ENCODE data around the gene KIAA0040.

Gene KIAA0040

DNA sequence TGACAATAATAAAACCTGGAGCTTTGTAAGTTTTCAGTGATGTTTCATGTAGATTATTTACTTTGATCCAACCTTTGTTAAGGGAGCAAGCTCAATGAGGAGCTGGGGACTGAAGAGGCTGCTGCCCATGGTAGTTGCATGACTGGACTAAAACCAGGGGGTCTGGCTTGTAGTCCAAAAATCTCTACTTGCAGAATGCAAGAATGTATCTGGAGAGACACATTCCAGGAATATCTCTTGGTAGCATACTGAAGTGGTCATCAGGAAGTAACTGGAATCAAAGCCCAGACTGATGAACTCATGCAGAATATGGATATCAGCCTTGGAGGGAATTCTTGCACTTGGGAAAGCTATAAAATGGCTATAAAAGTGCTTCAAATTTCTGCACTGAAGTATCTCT, 5.8 kb upstream of the KIAA0040 start:
- no peak overlapping the region for H3K4me2 ChIP-seq (ENCODE audit: low read depth, low read length, poor library complexity, severe bottlenecking)

DNA sequence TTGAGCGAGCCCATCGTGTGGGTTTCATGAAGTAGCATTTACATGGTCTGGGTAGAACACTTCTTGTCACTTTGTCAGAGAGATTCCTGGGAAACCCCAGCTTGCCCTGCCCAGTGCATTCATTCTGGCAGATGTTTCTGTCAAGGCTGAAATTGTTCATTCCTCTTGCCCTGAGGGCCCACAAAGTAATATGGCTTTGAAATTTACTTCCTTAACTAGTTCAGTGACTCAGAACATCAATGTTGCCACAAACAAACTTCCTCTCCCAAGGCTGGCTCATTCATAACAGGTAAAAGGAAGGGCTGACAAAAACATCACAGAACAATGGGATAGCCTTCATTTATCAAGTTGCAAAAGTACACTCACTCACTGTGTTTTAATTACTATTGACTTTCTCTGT, 5.0 kb upstream of the KIAA0040 start:
- H3F3A ChIP-seq (ENCODE audit: low read depth) = no peaks in the 10 kb centered on the region
- H3K9me3 ChIP-seq (ENCODE audit: insufficient read depth, low read depth, low read length) = no peaks in the 10 kb centered on the region
- TF ChIP-seq, protein P1, sequence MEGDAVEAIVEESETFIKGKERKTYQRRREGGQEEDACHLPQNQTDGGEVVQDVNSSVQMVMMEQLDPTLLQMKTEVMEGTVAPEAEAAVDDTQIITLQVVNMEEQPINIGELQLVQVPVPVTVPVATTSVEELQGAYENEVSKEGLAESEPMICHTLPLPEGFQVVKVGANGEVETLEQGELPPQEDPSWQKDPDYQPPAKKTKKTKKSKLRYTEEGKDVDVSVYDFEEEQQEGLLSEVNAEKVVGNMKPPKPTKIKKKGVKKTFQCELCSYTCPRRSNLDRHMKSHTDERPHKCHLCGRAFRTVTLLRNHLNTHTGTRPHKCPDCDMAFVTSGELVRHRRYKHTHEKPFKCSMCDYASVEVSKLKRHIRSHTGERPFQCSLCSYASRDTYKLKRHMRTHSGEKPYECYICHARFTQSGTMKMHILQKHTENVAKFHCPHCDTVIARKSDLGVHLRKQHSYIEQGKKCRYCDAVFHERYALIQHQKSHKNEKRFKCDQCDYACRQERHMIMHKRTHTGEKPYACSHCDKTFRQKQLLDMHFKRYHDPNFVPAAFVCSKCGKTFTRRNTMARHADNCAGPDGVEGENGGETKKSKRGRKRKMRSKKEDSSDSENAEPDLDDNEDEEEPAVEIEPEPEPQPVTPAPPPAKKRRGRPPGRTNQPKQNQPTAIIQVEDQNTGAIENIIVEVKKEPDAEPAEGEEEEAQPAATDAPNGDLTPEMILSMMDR (conservative IDR thresholded peaks at IDR 0.05; ENCODE audit: low read length) = no peak
- TF ChIP-seq EZH2phosphoT487 (IDR thresholded peaks at IDR 0.05; ENCODE audit: borderline replicate concordance) = no peak
- H3K9ac ChIP-seq (ENCODE audit: low read depth, low read length, poor library complexity, severe bottlenecking) = no peak overlapping the region
- H3K4me1 ChIP-seq (ENCODE audit: insufficient read depth, low read length, poor library complexity, severe bottlenecking) = peaks cover 44% of the 10 kb centered on the region
- H3K9me2 ChIP-seq (replicated peaks; ENCODE audit: low read depth, low read length) = no peaks in the 10 kb centered on the region
- H2AFZ ChIP-seq (ENCODE audit: low read length) = no peak overlapping the region
- no peaks in the 10 kb centered on the region for H3K36me3 ChIP-seq (ENCODE audit: insufficient read depth, low read length)
- no peaks in the 10 kb centered on the region for H4K20me1 ChIP-seq (ENCODE audit: insufficient read depth, low read length, poor library complexity, severe bottlenecking)
- H3K27me3 ChIP-seq (ENCODE audit: insufficient read depth, low read length, poor library complexity, severe bottlenecking) = no peaks in the 10 kb centered on the region
- H3K79me2 ChIP-seq (ENCODE audit: insufficient read depth, low read length) = no peaks in the 10 kb centered on the region
- peak overlapping the region; percentile 8 for H3K4me2 ChIP-seq (ENCODE audit: low read depth, low read length, poor library complexity, severe bottlenecking)
- no peak overlapping the region for H3K4me3 ChIP-seq (ENCODE audit: low read length, poor library complexity, severe bottlenecking)

More for the DNA sequence above, 5.8 kb upstream of the KIAA0040 start:
- no peaks in the 10 kb centered on the region for H3K36me3 ChIP-seq (ENCODE audit: insufficient read depth, low read length)
- H3K9me2 ChIP-seq (replicated peaks; ENCODE audit: low read depth, low read length) = no peaks in the 10 kb centered on the region
- TF ChIP-seq, protein P1 (conservative IDR thresholded peaks at IDR 0.05; ENCODE audit: low read length) = no peak
- no peak for TF ChIP-seq EZH2phosphoT487 (IDR thresholded peaks at IDR 0.05; ENCODE audit: borderline replicate concordance)
- no peak overlapping the region for H2AFZ ChIP-seq (ENCODE audit: low read length)
- no peaks in the 10 kb centered on the region for H3K79me2 ChIP-seq (ENCODE audit: insufficient read depth, low read length)
- H4K20me1 ChIP-seq (ENCODE audit: insufficient read depth, low read length, poor library complexity, severe bottlenecking) = no peaks in the 10 kb centered on the region
- no peak overlapping the region for H3K9ac ChIP-seq (ENCODE audit: low read depth, low read length, poor library complexity, severe bottlenecking)
- no peak overlapping the region for H3K4me3 ChIP-seq (ENCODE audit: low read length, poor library complexity, severe bottlenecking)
- no peaks in the 10 kb centered on the region for H3K27me3 ChIP-seq (ENCODE audit: insufficient read depth, low read length, poor library complexity, severe bottlenecking)
- peaks cover 40% of the 10 kb centered on the region for H3K4me1 ChIP-seq (ENCODE audit: insufficient read depth, low read length, poor library complexity, severe bottlenecking)
- no peaks in the 10 kb centered on the region for H3F3A ChIP-seq (ENCODE audit: low read depth)
- H3K9me3 ChIP-seq (ENCODE audit: insufficient read depth, low read depth, low read length) = no peaks in the 10 kb centered on the region

DNA sequence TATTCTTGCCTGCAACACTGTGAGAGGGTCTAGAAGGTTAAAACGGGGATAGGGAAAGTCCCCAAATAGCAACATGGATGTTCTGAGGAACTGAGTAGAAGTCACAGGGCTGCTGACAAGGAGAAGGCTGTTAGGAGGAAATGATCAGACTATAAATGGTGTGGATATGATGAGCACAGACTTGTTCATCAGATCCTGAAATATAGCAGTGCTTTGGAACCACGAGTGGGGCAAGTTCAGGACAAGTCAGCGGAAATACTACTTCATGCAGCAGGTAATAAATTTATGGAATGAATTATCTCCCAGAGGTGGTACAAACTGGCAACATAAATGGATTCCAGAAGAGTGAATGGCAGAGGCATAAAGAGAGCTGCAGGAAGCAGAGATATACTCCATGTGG, 3.2 kb upstream of the KIAA0040 start:
- Histone ChIP-seq H3K4me2 (ENCODE audit: low read depth, low read length, poor library complexity, severe bottlenecking) (peak overlapping the region; percentile 3), H3K4me1 (ENCODE audit: insufficient read depth, low read length, poor library complexity, severe bottlenecking) (peaks cover 52% of the 10 kb centered on the region), H3K9ac (ENCODE audit: low read depth, low read length, poor library complexity, severe bottlenecking) (no peak overlapping the region)

More for the DNA sequence above, 3.2 kb upstream of the KIAA0040 start:
- no peak overlapping the region for H3K4me3 ChIP-seq (ENCODE audit: low read length, poor library complexity, severe bottlenecking)
- peaks cover 3% of the 10 kb centered on the region; the same call in 1 of the 2 replicates for H3K79me2 ChIP-seq (ENCODE audit: insufficient read depth, low read length)
- no peaks in the 10 kb centered on the region for H3F3A ChIP-seq (ENCODE audit: low read depth)
- no peaks in the 10 kb centered on the region for H3K9me3 ChIP-seq (ENCODE audit: insufficient read depth, low read depth, low read length)
- H3K36me3 ChIP-seq (ENCODE audit: insufficient read depth, low read length) = no peaks in the 10 kb centered on the region
- H2AFZ ChIP-seq (ENCODE audit: low read length) = peak overlapping the region; percentile 61; the same call in 1 of the 2 replicates
- no peaks in the 10 kb centered on the region for H3K27me3 ChIP-seq (ENCODE audit: insufficient read depth, low read length, poor library complexity, severe bottlenecking)
- no peak for TF ChIP-seq EZH2phosphoT487 (IDR thresholded peaks at IDR 0.05; ENCODE audit: borderline replicate concordance)
- TF ChIP-seq, protein P1 (conservative IDR thresholded peaks at IDR 0.05; ENCODE audit: low read length) = no peak
- no peaks in the 10 kb centered on the region for H4K20me1 ChIP-seq (ENCODE audit: insufficient read depth, low read length, poor library complexity, severe bottlenecking)
- H3K9me2 ChIP-seq (replicated peaks; ENCODE audit: low read depth, low read length) = no peaks in the 10 kb centered on the region
